HepG2 (cell line): ENCODE results near the gene AMPD2. TPM values are rescaled to one million over a fixed set of nuclear protein-coding genes. Genes with fewer than 3 reads are reported as not detected.

ENCODE experiments used
- ATAC-seq: fragments of 200-7000 bp; cut with Tn5 transposase; 3 replicates; pipeline ENCODE4 v1.9.1; 2020; ENCODE audit warnings: mild to moderate bottlenecking, moderate library complexity
- BruUV-seq: library from RNA; stranded (reverse); fragments of 400-500 nt; replicated peaks from 2 replicates; lab custom pipeline; 2021; lab: Mats Ljungman, UMichigan
- CTCF ChIA-PET: fragments of 300-600 bp; formaldehyde crosslinking; extraction: SDS; loops from one replicate; lab custom pipeline; 2021; ENCODE audit warnings: low total read pairs, inconsistent platforms, low intra/inter-chr PET ratio; lab: Yijun Ruan, JAX
- POLR2A ChIA-PET: fragments of 350-600 bp; sonication (Branson Sonifier 250); formaldehyde crosslinking; loops from one replicate; lab custom pipeline; 2020; ENCODE audit warnings: antibody characterized with exemption, inconsistent platforms; lab: Yijun Ruan, JAX
- DNase-seq: peaks from one replicate; pipeline ENCODE4 v3.0.0-alpha.2; 2015; ENCODE audit warnings: low spot score
- FAIRE-seq: peaks from 3 replicates; lab custom pipeline; 2011; peaks lifted over from hg19 to GRCh38; lab: Jason Lieb, UNC
- H2AFZ ChIP-seq: one replicate; pipeline ENCODE4 v1.6.1; 2011; ENCODE audit warnings: low read length, inconsistent platforms
- H3K27ac ChIP-seq: fragments of 300-600 bp; 3 replicates; pipeline ENCODE4 v1.8.0; 2011; ENCODE audit warnings: mixed run types, mild to moderate bottlenecking, mixed read lengths, low read length, inconsistent platforms; ENCODE audit not compliant: insufficient read depth; ENCODE audit errors: extremely low read length
- H3K27me3 ChIP-seq, 2 experiments: fragments of 200-600 bp in 1 of 2; 2 replicates in 1 of 2; 3 replicates in 1 of 2; pipeline versions ENCODE4 v1.6.0 to v1.8.0; 2011; ENCODE audit warnings: low read length in 2 of 2, mild to moderate bottlenecking in 2 of 2, moderate library complexity in 2 of 2, inconsistent platforms in 1 of 2; ENCODE audit not compliant: insufficient read depth in 2 of 2, control insufficient read depth in 1 of 2
- H3K36me3 ChIP-seq, 2 experiments: fragments of 200-600 bp in 1 of 2; replicated peaks in 1 of 2; 2 replicates in 1 of 2; 3 replicates in 1 of 2; pipeline versions ENCODE4 v1.5.1 to v1.8.0; 2011; ENCODE audit warnings: low read length in 2 of 2, inconsistent platforms in 1 of 2; ENCODE audit not compliant: insufficient read depth in 2 of 2, control insufficient read depth in 1 of 2
- H3K4me1 ChIP-seq: 2 replicates; pipeline ENCODE4 v1.5.1; 2012; ENCODE audit warnings: low read length, inconsistent platforms; ENCODE audit not compliant: insufficient read depth
- H3K4me2 ChIP-seq: 2 replicates; pipeline ENCODE4 v1.6.0; 2011; ENCODE audit warnings: low read depth, low read length, inconsistent platforms
- H3K4me3 ChIP-seq, 3 experiments: fragments of 200-600 bp in 1 of 3; sonication (generic), shearing (Covaris generic) in 1 of 3; replicated peaks in 1 of 3; 2 replicates each; pipeline ENCODE4 v1.5.1; 2011 to 2016; ENCODE audit warnings: low read length in 3 of 3, inconsistent platforms in 2 of 3, low read depth in 2 of 3, mild to moderate bottlenecking in 2 of 3, control low read depth in 1 of 3, mixed read lengths in 1 of 3; ENCODE audit not compliant: insufficient read depth in 1 of 3
- H3K79me2 ChIP-seq: one replicate; pipeline ENCODE4 v1.6.1; 2011; ENCODE audit warnings: low read length, inconsistent platforms; ENCODE audit not compliant: insufficient read depth
- H3K9ac ChIP-seq: 2 replicates; pipeline ENCODE4 v1.6.0; 2011; ENCODE audit warnings: mild to moderate bottlenecking, low read depth, low read length, inconsistent platforms; ENCODE audit not compliant: insufficient read depth
- H3K9me3 ChIP-seq: 2 replicates; pipeline ENCODE4 v1.5.1; 2012; ENCODE audit warnings: mild to moderate bottlenecking, low read length
- H4K20me1 ChIP-seq: 2 replicates; pipeline ENCODE4 v1.6.0; 2011; ENCODE audit warnings: inconsistent platforms, mild to moderate bottlenecking, low read length, moderate library complexity; ENCODE audit not compliant: insufficient read depth
- BRCA1 ChIP-seq: sonication (generic); formaldehyde crosslinking; IDR thresholded peaks from 2 replicates; pipeline ENCODE4 v1.4.0; 2020; ENCODE audit warnings: missing genetic modification reagents
- FOSL1 ChIP-seq: sonication (generic); formaldehyde crosslinking; IDR thresholded peaks from 2 replicates; pipeline ENCODE4 v1.9.0; 2021; ENCODE audit warnings: missing genetic modification reagents, borderline replicate concordance
- JDP2 ChIP-seq: sonication (generic); formaldehyde crosslinking; IDR thresholded peaks from 2 replicates; pipeline ENCODE4 v1.8.1; 2022; ENCODE audit warnings: missing genetic modification reagents, borderline replicate concordance
- JUN ChIP-seq: sonication (generic); formaldehyde crosslinking; IDR thresholded peaks from 2 replicates; pipeline ENCODE4 v1.4.0; 2020; ENCODE audit warnings: mild to moderate bottlenecking, missing genetic modification reagents
- SNAPC2 ChIP-seq: sonication (generic); formaldehyde crosslinking; IDR thresholded peaks from 2 replicates; pipeline ENCODE4 v1.8.1; 2022; ENCODE audit warnings: mild to moderate bottlenecking, missing genetic modification reagents
- SNAPC5 ChIP-seq: sonication (generic); formaldehyde crosslinking; IDR thresholded peaks from 2 replicates; pipeline ENCODE4 v1.8.1; 2023; ENCODE audit warnings: mild to moderate bottlenecking, missing genetic modification reagents, borderline replicate concordance
- SNRNP70 ChIP-seq: fragments of 200-400 bp; formaldehyde crosslinking; IDR thresholded peaks from 2 replicates; pipeline ENCODE4 v1.6.1; 2017; ENCODE audit warnings: mild to moderate bottlenecking, low read depth, low read length, moderate library complexity
- SRSF1 ChIP-seq: fragments of 200-400 bp; formaldehyde crosslinking; optimal IDR thresholded peaks from 2 replicates; pipeline ENCODE3; 2017; ENCODE audit warnings: mild to moderate bottlenecking, low read depth, low read length, moderate library complexity
- STAT5B ChIP-seq: sonication (generic); formaldehyde crosslinking; IDR thresholded peaks from 2 replicates; pipeline ENCODE4 v1.4.0; 2020; ENCODE audit warnings: missing genetic modification reagents
- SYNCRIP ChIP-seq: fragments of 200-400 bp; formaldehyde crosslinking; IDR thresholded peaks from 2 replicates; pipeline ENCODE4 v1.6.1; 2018; ENCODE audit warnings: mild to moderate bottlenecking, low read depth, low read length; ENCODE audit not compliant: insufficient read depth
- TAF15 ChIP-seq: fragments of 200-400 bp; formaldehyde crosslinking; IDR thresholded peaks from one replicate; pipeline ENCODE4 v1.6.1; 2018; ENCODE audit warnings: mild to moderate bottlenecking, low read depth, low read length; ENCODE audit not compliant: poor library complexity, severe bottlenecking
- U2AF2 ChIP-seq: fragments of 200-400 bp; formaldehyde crosslinking; IDR thresholded peaks from 2 replicates; pipeline ENCODE4 v1.6.1; 2017; ENCODE audit warnings: low read depth, mild to moderate bottlenecking, low read length
- ZBTB2 ChIP-seq: sonication (generic); formaldehyde crosslinking; IDR thresholded peaks from 2 replicates; pipeline ENCODE4 v1.8.0; 2022; ENCODE audit warnings: low read depth, missing genetic modification reagents
- ZNF136 ChIP-seq: sonication (generic); formaldehyde crosslinking; IDR thresholded peaks from 2 replicates; pipeline ENCODE4 v1.8.1; 2022; ENCODE audit warnings: low read depth, mild to moderate bottlenecking, moderate library complexity, missing genetic modification reagents
- ZNF333 ChIP-seq: sonication (generic); formaldehyde crosslinking; IDR thresholded peaks from 2 replicates; pipeline ENCODE4 v1.4.0; 2020; ENCODE audit warnings: mild to moderate bottlenecking, missing genetic modification reagents, borderline replicate concordance
- ZNF549 ChIP-seq: sonication (generic); formaldehyde crosslinking; IDR thresholded peaks from 2 replicates; pipeline ENCODE4 v1.5.0; 2020; ENCODE audit warnings: missing genetic modification reagents
- ZNF878 ChIP-seq: sonication (generic); formaldehyde crosslinking; IDR thresholded peaks from 2 replicates; pipeline ENCODE4 v1.8.1; 2023; ENCODE audit warnings: mild to moderate bottlenecking, missing genetic modification reagents, moderate library complexity
- WGBS: methylation state at CpG from one replicate; pipeline ENCODE4 v1.1.6; 2017; ENCODE audit warnings: low lambda C conversion rate; 5-methylcytosine and 5-hydroxymethylcytosine counted together
- in situ Hi-C: cut with HindIII; loops from 2 replicates; pipeline ENCODE4 v1.10.0; 2017; ENCODE audit warnings: low pct_unique_long_range_greater_than_20kb; ENCODE audit not compliant: extremely low pct_ligation_motif_present
- intact Hi-C: fragments of 100-400 bp; cut with micrococcal nuclease; formaldehyde crosslinking; loops from one replicate; pipeline ENCODE4 v1.10.0; 2022; ENCODE audit not compliant: unreplicated experiment
- polyA plus RNA-seq, 8 experiments: library from polyadenylated mRNA; depleted of rRNA in 3 of 8; stranded (reverse) in 7 of 8; unstranded in 1 of 8; fragments of >200 nt; fragmentation: Illumina TruSeq in 4 of 8; extraction: Trizol in 4 of 8; gene quantifications; 2 replicates each; pipeline versions ENCODE4 v1.2.1 to v1.2.3, GENCODE V29; 2011 to 2016; ENCODE audit warnings: low read depth in 4 of 8, missing spikeins in 1 of 8, mixed read lengths in 1 of 8; ENCODE audit not compliant: insufficient read depth in 1 of 8
- total RNA-seq, 5 experiments: library from RNA; depleted of rRNA; stranded (reverse); fragments of >200 nt; fragmentation: Illumina TruSeq; extraction: Trizol; gene quantifications; 2 replicates each; pipeline ENCODE4 v1.2.3, GENCODE V29; 2016; ENCODE audit warnings: low read depth in 1 of 5

Gene AMPD2
- total and polyA plus RNA-seq, 2 of the 13 experiments (the other 11 are each of a cell fraction or from before 2014, with no cell fraction given) = 62.3 to 82.0 TPM

- Histone ChIP-seq H3K27me3 (no peaks in the 10 kb centered on the region), H3K79me2 (peaks cover 2% of the 10 kb centered on the region), H3K4me3 (no peak overlapping the region), H3K9me3 (no peaks in the 10 kb centered on the region), H3K4me1 (peaks cover 5% of the 10 kb centered on the region; the same call in 1 of the 2 replicates), H2AFZ (no peak overlapping the region), H3K36me3 (peaks cover 9 to 58% of the 10 kb centered on the region in 2 experiments; a peak in 4 of 5 replicates), H3K4me2 (no peak overlapping the region), H3K27ac (no peak overlapping the region), H3K9ac (no peak overlapping the region), H4K20me1 (no peaks in the 10 kb centered on the region)
- no peak for TF ChIP-seq ZNF136 (CRISPR knock-in tag)
- no peak for TF ChIP-seq ZNF333 (CRISPR knock-in tag)
- TF ChIP-seq ZBTB2 (CRISPR knock-in tag) = no peak
- TF ChIP-seq JUN = no peak
- TF ChIP-seq SNAPC5 (CRISPR knock-in tag) = no peak
- no peak for TF ChIP-seq TAF15
- no peak for TF ChIP-seq ZNF549 (CRISPR knock-in tag)
- no peak for TF ChIP-seq STAT5B
- TF ChIP-seq SNRNP70 = no peak
- TF ChIP-seq BRCA1 (CRISPR knock-in tag) = no peak
- TF ChIP-seq SNAPC2 (CRISPR knock-in tag) = no peak
- TF ChIP-seq FOSL1 (CRISPR knock-in tag) = no peak
- no peak for TF ChIP-seq ZNF878 (CRISPR knock-in tag)
- TF ChIP-seq SYNCRIP = no peak
- no peak for TF ChIP-seq JDP2 (CRISPR knock-in tag)
- TF ChIP-seq U2AF2 = no peak
- TF ChIP-seq SRSF1 = no peak
- in situ Hi-C loops (no loop called here), intact Hi-C loops (no loop called here)
- DNase-seq (no peak), FAIRE-seq (no peak), ATAC-seq (no peak)
- 99% methylated on average over 3 of the region's 3 CpGs for WGBS
- POLR2A ChIA-PET = no interaction called here
- no TSS peak for BruUV-seq
- CTCF ChIA-PET = no interaction called here
Measured at GRCh38 chr1:109578947-109579443, 40.6 kb upstream of the AMPD2 start.
